Keratinocyte (primary cell): ENCODE measurements around the gene SIPA1L3. TPM values are rescaled to one million over a fixed set of nuclear protein-coding genes. Genes with fewer than 3 reads are reported as not detected.

Source experiments
- DNase-seq: peaks from one replicate; pipeline ENCODE4 v3.0.0-alpha.2; 2011; ENCODE audit warnings: low read depth, missing footprints, low spot score
- FAIRE-seq: peaks from 2 replicates; lab custom pipeline; 2011; peaks lifted over from hg19 to GRCh38; lab: Jason Lieb, UNC
- H2AFZ ChIP-seq: 2 replicates; pipeline ENCODE4 v1.6.0; 2012; ENCODE audit warnings: low read length, control low read depth, inconsistent platforms; ENCODE audit not compliant: control insufficient read depth
- H3K27ac ChIP-seq: 2 replicates; pipeline ENCODE4 v1.5.1; 2011; ENCODE audit warnings: low read length; ENCODE audit not compliant: control insufficient read depth, insufficient read depth
- H3K27me3 ChIP-seq: 3 replicates; pipeline ENCODE4 v1.6.0; 2011; ENCODE audit warnings: low read length; ENCODE audit not compliant: control insufficient read depth, insufficient read depth; ENCODE audit errors: extremely low read depth
- H3K36me3 ChIP-seq, 2 experiments: 2 replicates in 1 of 2; 3 replicates in 1 of 2; pipeline ENCODE4 v1.5.1; 2011; ENCODE audit warnings: low read length in 2 of 2, mild to moderate bottlenecking in 1 of 2; ENCODE audit not compliant: control insufficient read depth in 2 of 2, insufficient read depth in 2 of 2; ENCODE audit errors: extremely low read depth in 1 of 2
- H3K4me1 ChIP-seq: 3 replicates; pipeline ENCODE4 v1.5.1; 2011; ENCODE audit warnings: low read length; ENCODE audit not compliant: control insufficient read depth, insufficient read depth; ENCODE audit errors: extremely low read depth
- H3K4me2 ChIP-seq: 3 replicates; pipeline ENCODE4 v1.6.0; 2011; ENCODE audit warnings: low read depth, low read length; ENCODE audit not compliant: control insufficient read depth, insufficient read depth; ENCODE audit errors: extremely low read depth
- H3K4me3 ChIP-seq, 3 experiments: fragments of 200-600 bp in 1 of 3; sonication (generic) in 1 of 3; 2 replicates in 2 of 3; 3 replicates in 1 of 3; pipeline ENCODE4 v1.5.1; 2011 to 2016; ENCODE audit warnings: low read length in 3 of 3, mild to moderate bottlenecking in 3 of 3, control low read depth in 2 of 3, inconsistent platforms in 1 of 3, low read depth in 1 of 3, mixed read lengths in 1 of 3, mixed run types in 1 of 3, moderate library complexity in 1 of 3; ENCODE audit not compliant: control insufficient read depth in 2 of 3, insufficient read depth in 2 of 3; ENCODE audit errors: extremely low read depth in 1 of 3
- H3K79me2 ChIP-seq: 2 replicates; pipeline ENCODE4 v1.6.0; 2012; ENCODE audit warnings: low read length; ENCODE audit not compliant: control insufficient read depth, insufficient read depth
- H3K9ac ChIP-seq: 3 replicates; pipeline ENCODE4 v1.6.0; 2011; ENCODE audit warnings: low read length; ENCODE audit not compliant: control insufficient read depth, insufficient read depth; ENCODE audit errors: extremely low read depth
- H3K9me1 ChIP-seq: 3 replicates; pipeline ENCODE4 v1.6.0; 2011; ENCODE audit warnings: low read length; ENCODE audit not compliant: control insufficient read depth, insufficient read depth; ENCODE audit errors: extremely low read depth
- H3K9me3 ChIP-seq: 2 replicates; pipeline ENCODE4 v1.5.1; 2012; ENCODE audit warnings: low read depth, low read length; ENCODE audit not compliant: control insufficient read depth
- H4K20me1 ChIP-seq: 3 replicates; pipeline ENCODE4 v1.6.0; 2011; ENCODE audit warnings: low read length; ENCODE audit not compliant: control insufficient read depth, insufficient read depth; ENCODE audit errors: extremely low read depth
- EZH2 ChIP-seq: IDR thresholded peaks from one replicate; pipeline ENCODE4 v1.6.1; 2012; ENCODE audit warnings: inconsistent platforms, mild to moderate bottlenecking, low read length, moderate library complexity
- dilution Hi-C: fragments of 300-500 bp; cut with MboI; formaldehyde crosslinking; loops from one replicate; pipeline ENCODE4 v1.7.0; 2020; ENCODE audit warnings: low sequenced_read_pairs; ENCODE audit not compliant: extremely low pct_ligation_motif_present
- polyA plus RNA-seq, 5 experiments: library from polyadenylated mRNA; depleted of rRNA in 3 of 5; stranded (reverse) in 3 of 5; stranded (forward) in 1 of 5; unstranded in 1 of 5; fragments of >200 nt; gene quantifications; 1 replicate in 1 of 5; 2 replicates in 3 of 5; 3 replicates in 1 of 5; pipeline versions ENCODE4 v1.2.1 to v1.2.3, GENCODE V29; 2011 to 2012; ENCODE audit warnings: missing spikeins in 2 of 5, low read depth in 1 of 5, low replicate concordance in 1 of 5
- TF ChIP-seq, protein P1 (sequence below), 3 experiments: IDR thresholded peaks in 1 of 3; conservative IDR thresholded peaks in 1 of 3; optimal IDR thresholded peaks in 1 of 3; 2 replicates in 2 of 3; 3 replicates in 1 of 3; pipeline versions ENCODE3 to v1.5.1; 2011; ENCODE audit warnings: low read length in 3 of 3, mild to moderate bottlenecking in 3 of 3, moderate library complexity in 2 of 3, control low read depth in 1 of 3, inconsistent platforms in 1 of 3; ENCODE audit not compliant: insufficient read depth in 2 of 3; ENCODE audit errors: extremely low read depth in 1 of 3

SIPA1L3 gene
- polyA plus RNA-seq, 1 donor (not counting 4 experiments of a cell fraction or from before 2014, with no cell fraction given), result 8.0 TPM

DNA sequence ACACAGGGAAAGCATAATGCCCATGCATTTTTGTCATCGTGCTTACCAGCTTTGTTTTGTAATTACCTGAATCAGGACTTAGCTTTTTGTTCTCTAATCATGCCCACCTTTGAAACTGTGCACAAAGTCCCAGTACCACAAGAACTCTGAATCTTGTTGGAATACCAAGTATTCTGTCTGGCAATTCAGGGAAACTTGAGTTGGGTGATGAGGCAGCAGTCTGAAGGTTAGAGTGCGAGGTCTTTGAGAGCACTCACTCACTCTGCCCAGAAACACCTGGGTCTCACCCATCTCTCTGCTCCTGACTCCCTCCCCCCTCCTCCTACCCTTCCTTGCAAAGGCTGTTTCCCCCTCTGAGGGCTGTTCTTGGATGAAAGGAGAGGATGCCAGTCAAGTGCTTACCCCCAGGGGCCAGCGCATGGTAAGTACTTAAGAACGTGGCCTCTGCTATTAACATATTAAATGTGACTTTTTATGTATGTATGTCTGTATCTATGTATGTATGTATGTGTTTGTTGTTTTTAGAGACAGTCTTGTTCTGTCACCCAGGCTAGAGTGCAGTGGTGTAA, 22.4 kb downstream of the SIPA1L3 start:
- peaks cover 10% of the 10 kb centered on the region for H3K79me2 ChIP-seq
- H3K4me1 ChIP-seq, result peaks cover 34% of the 10 kb centered on the region
- no peak for TF ChIP-seq EZH2
- TF ChIP-seq, protein P1, sequence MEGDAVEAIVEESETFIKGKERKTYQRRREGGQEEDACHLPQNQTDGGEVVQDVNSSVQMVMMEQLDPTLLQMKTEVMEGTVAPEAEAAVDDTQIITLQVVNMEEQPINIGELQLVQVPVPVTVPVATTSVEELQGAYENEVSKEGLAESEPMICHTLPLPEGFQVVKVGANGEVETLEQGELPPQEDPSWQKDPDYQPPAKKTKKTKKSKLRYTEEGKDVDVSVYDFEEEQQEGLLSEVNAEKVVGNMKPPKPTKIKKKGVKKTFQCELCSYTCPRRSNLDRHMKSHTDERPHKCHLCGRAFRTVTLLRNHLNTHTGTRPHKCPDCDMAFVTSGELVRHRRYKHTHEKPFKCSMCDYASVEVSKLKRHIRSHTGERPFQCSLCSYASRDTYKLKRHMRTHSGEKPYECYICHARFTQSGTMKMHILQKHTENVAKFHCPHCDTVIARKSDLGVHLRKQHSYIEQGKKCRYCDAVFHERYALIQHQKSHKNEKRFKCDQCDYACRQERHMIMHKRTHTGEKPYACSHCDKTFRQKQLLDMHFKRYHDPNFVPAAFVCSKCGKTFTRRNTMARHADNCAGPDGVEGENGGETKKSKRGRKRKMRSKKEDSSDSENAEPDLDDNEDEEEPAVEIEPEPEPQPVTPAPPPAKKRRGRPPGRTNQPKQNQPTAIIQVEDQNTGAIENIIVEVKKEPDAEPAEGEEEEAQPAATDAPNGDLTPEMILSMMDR (optimal IDR thresholded peaks at IDR 0.05 in 1 of 3, IDR thresholded peaks at IDR 0.05 in 1 of 3, conservative IDR thresholded peaks at IDR 0.05 in 1 of 3; ENCODE audit: extremely low read depth in 1 of 3, insufficient read depth in 2 of 3, low read length in 3 of 3), result no peak
- H3K9me1 ChIP-seq, result no peaks in the 10 kb centered on the region
- H4K20me1 ChIP-seq, result no peaks in the 10 kb centered on the region
- no peak for DNase-seq
- H3K4me3 ChIP-seq, result no peak overlapping the region
- no peak overlapping the region for H3K9ac ChIP-seq
- no peaks in the 10 kb centered on the region for H3K9me3 ChIP-seq
- dilution Hi-C loops, result no loop called here
- FAIRE-seq, result no peak
- peaks cover 0 to 4% of the 10 kb centered on the region in 2 experiments for H3K36me3 ChIP-seq
- no peak overlapping the region for H2AFZ ChIP-seq
- no peak overlapping the region for H3K4me2 ChIP-seq
- H3K27me3 ChIP-seq, result no peaks in the 10 kb centered on the region
- H3K27ac ChIP-seq, result no peak overlapping the region

DNA sequence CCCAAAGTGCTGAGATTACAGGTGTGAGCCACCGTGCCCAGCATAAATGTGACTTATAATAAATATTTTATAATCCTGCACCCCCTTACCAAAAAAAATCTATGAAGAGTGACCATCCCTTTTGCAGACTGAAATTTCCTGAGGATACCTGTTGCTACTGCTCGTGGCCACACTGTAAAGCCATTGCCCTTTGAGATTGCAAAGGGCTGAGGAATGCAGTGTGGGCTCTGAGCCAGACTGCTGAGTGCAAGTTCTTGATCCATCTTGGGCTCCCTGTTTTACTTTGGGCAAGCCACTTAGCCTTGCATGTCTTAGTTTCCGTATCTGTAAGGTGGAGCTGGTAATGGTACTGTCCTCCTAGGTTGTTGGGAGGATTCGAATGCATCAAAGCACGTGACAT, 23.4 kb downstream of the SIPA1L3 start:
- H3K79me2 ChIP-seq, result peaks cover 10% of the 10 kb centered on the region
- DNase-seq (no peak), FAIRE-seq (no peak)
- TF ChIP-seq, protein P1 (optimal IDR thresholded peaks at IDR 0.05 in 1 of 3, IDR thresholded peaks at IDR 0.05 in 1 of 3, conservative IDR thresholded peaks at IDR 0.05 in 1 of 3; ENCODE audit: extremely low read depth in 1 of 3, insufficient read depth in 2 of 3, low read length in 3 of 3), result no peak
- TF ChIP-seq EZH2, result no peak
- H2AFZ ChIP-seq, result no peak overlapping the region
- H3K4me2 ChIP-seq, result no peak overlapping the region
- dilution Hi-C loops, result no loop called here
- H3K9me3 ChIP-seq, result no peaks in the 10 kb centered on the region
- H4K20me1 ChIP-seq, result no peaks in the 10 kb centered on the region
- H3K36me3 ChIP-seq, result peaks cover under 1 to 4% of the 10 kb centered on the region in 2 experiments
- no peaks in the 10 kb centered on the region for H3K9me1 ChIP-seq
- H3K9ac ChIP-seq, result no peak overlapping the region
- no peak overlapping the region for H3K4me3 ChIP-seq
- peaks cover 36% of the 10 kb centered on the region for H3K4me1 ChIP-seq
- no peaks in the 10 kb centered on the region for H3K27me3 ChIP-seq
- no peak overlapping the region for H3K27ac ChIP-seq
